ENCODE measurements around the gene KCNN2.

DNA sequence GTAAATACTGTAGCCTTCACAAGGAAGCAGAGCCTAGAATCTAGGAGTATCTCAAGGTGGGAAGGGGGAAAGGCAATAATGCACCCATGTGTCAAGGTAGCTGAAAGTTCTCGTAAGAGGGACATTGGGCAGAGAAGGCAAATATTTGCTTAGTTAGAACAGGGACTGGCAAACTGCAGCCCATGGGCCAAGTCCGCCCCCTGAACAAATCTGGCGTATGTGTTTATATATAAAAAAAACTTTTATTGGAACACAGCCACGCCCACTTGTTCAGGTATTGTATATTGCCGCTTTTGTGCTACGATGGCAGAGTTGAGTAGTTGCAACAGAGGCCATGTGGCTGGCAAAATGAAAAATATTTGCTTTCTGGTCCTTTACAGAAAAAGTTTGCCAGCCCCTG, 16.1 kb downstream of the KCNN2 start:
- no peak for TF ChIP-seq CTCF (conservative IDR thresholded peaks at IDR 0.05 in 1 of 2, IDR thresholded peaks at IDR 0.05 in 1 of 2; ENCODE audit: low read depth in 1 of 2, low read length in 2 of 2)
- TF ChIP-seq EZH2 (IDR thresholded peaks at IDR 0.05; ENCODE audit: low read length, missing control alignments) = no peak

Data from fibroblast of lung (primary cell).